Embryonic facial prominence (tissue), 1 donor: ENCODE data around the gene C13orf46.

Experiments
- DNase-seq: peaks from one replicate; pipeline ENCODE4 v3.0.0-alpha.2; 2016; ENCODE audit errors: extremely low spot score

C13orf46 gene

GRCh38 chr13:113954046-113954835 lies 19.6 kb downstream of the C13orf46 start:
- no peak for DNase-seq

- DNase-seq, result no peak
Observed at GRCh38 chr13:113953561-113953960, 20.3 kb downstream of the C13orf46 start.

GRCh38 chr13:113952983-113953520 lies 20.8 kb downstream of the C13orf46 start:
- no peak for DNase-seq

- no peak for DNase-seq
Observed at GRCh38 chr13:113952151-113952982, 21.5 kb downstream of the C13orf46 start.

- DNase-seq, result no peak
Observed at GRCh38 chr13:113951246-113951999, 22.5 kb downstream of the C13orf46 start.

- no peak for DNase-seq
Observed at GRCh38 chr13:113950451-113951245, 23.2 kb downstream of the C13orf46 start.

- no peak for DNase-seq
Observed at GRCh38 chr13:113949546-113949945, 24.3 kb downstream of the C13orf46 start.

GRCh38 chr13:113948034-113948742 lies 25.7 kb downstream of the C13orf46 start:
- DNase-seq, result no peak

GRCh38 chr13:113947311-113948033 lies 26.4 kb downstream of the C13orf46 start:
- DNase-seq, result no peak

- DNase-seq, result no peak
Observed at GRCh38 chr13:113946409-113947181, 27.3 kb downstream of the C13orf46 start.

GRCh38 chr13:113945857-113946408 lies 27.9 kb downstream of the C13orf46 start:
- no peak for DNase-seq

- DNase-seq, result no peak
Observed at GRCh38 chr13:113943821-113944565, 29.9 kb downstream of the C13orf46 start.

GRCh38 chr13:113942591-113943103 lies 31.2 kb downstream of the C13orf46 start:
- no peak for DNase-seq

GRCh38 chr13:113941571-113942191 lies 32.2 kb downstream of the C13orf46 start:
- DNase-seq, result no peak

- DNase-seq, result no peak
Observed at GRCh38 chr13:113939944-113940297, 34.0 kb downstream of the C13orf46 start.

GRCh38 chr13:113939129-113939943 lies 34.5 kb downstream of the C13orf46 start:
- no peak for DNase-seq
